Kidney (tissue), 14 donors: Measurements from ENCODE around the gene PRXL2A. TPM values are rescaled to one million over a fixed set of nuclear protein-coding genes. Genes with fewer than 3 reads are reported as not detected.

ENCODE experiments used
- DNase-seq, 5 donors: peaks; one replicate each; pipeline ENCODE4 v3.0.0-alpha.2; 2013 to 2020
- FAIRE-seq: peaks from 2 replicates; lab custom pipeline; 2012; peaks lifted over from hg19 to GRCh38; lab: Jason Lieb, UNC
- H3K27ac ChIP-seq, 2 donors: one replicate each; pipeline ENCODE4 v1.7.0; 2013; ENCODE audit warnings: low read depth in 2 of 2, low read length in 2 of 2, inconsistent platforms in 1 of 2
- H3K27me3 ChIP-seq: one replicate; pipeline ENCODE4 v1.7.1; 2013; ENCODE audit warnings: low read length, inconsistent platforms; ENCODE audit not compliant: control insufficient read depth, insufficient read depth
- H3K36me3 ChIP-seq, 3 donors: one replicate each; pipeline versions ENCODE4 v1.7.0 to v1.7.1; 2013; ENCODE audit warnings: low read length in 3 of 3, control low read depth in 1 of 3, inconsistent platforms in 1 of 3; ENCODE audit not compliant: insufficient read depth in 3 of 3, control insufficient read depth in 2 of 3
- H3K4me1 ChIP-seq, 3 donors: one replicate each; pipeline versions ENCODE4 v1.7.0 to v1.7.1; 2013; ENCODE audit warnings: low read length in 3 of 3, inconsistent platforms in 1 of 3, low read depth in 1 of 3; ENCODE audit not compliant: control insufficient read depth in 2 of 3, insufficient read depth in 2 of 3
- H3K4me3 ChIP-seq, 3 donors: one replicate each; pipeline versions ENCODE4 v1.7.0 to v1.8.1; 2013; ENCODE audit warnings: low read length in 3 of 3, control low read depth in 1 of 3, inconsistent platforms in 1 of 3
- H3K9ac ChIP-seq, 3 donors: one replicate each; pipeline versions ENCODE4 v1.7.0 to v1.7.1; 2013; ENCODE audit warnings: low read length in 3 of 3, control low read depth in 1 of 3, inconsistent platforms in 1 of 3
- H3K9me3 ChIP-seq, 3 donors: one replicate each; pipeline versions ENCODE4 v1.7.0 to v1.7.1; 2013; ENCODE audit warnings: low read length in 3 of 3, control low read depth in 1 of 3, inconsistent platforms in 1 of 3; ENCODE audit not compliant: control insufficient read depth in 2 of 3, insufficient read depth in 1 of 3
- intact Hi-C: fragments of 100-400 bp; cut with DNase I; formaldehyde crosslinking; loops from one replicate; pipeline ENCODE4 v1.11.1; 2022
- polyA plus RNA-seq: library from polyadenylated mRNA; stranded (reverse); fragments of 350-450 nt; fragmentation: Illumina TruSeq; extraction: RNeasy Lipid Tissue Mini Kit (QIAGEN cat#74804); gene quantifications from one replicate; pipeline ENCODE4 v1.2.3, GENCODE V29; 2014; ENCODE audit warnings: low read depth, low replicate concordance; ENCODE audit not compliant: insufficient read depth
- total RNA-seq: library from RNA; stranded (reverse); fragmentation: NEBNext Ultra II Directional; extraction: Animal tissue kit (Norgen Biotek cat#: 25700); gene quantifications from one replicate; pipeline ENCODE4 v1.2.1, GENCODE V29; 2021
- TF ChIP-seq, protein P1 (sequence below): IDR thresholded peaks from 3 replicates; pipeline ENCODE4 v1.5.1; 2012; ENCODE audit warnings: mild to moderate bottlenecking, moderate library complexity, borderline replicate concordance; ENCODE audit not compliant: insufficient read depth; ENCODE audit errors: extremely low read depth
- donor health status: control.
- donor health status: control.
- donor health status: control.
- donor health status: control.
- donor health status: control.
- donor health status: DM: yes; HTN: yes; CAD: no.
- donor health status: Normal renal cell carcinoma (clear cell type).

PRXL2A gene
- total and polyA plus RNA-seq, 2 donors from 2014 or later: 69.4 to 101 TPM

DNA sequence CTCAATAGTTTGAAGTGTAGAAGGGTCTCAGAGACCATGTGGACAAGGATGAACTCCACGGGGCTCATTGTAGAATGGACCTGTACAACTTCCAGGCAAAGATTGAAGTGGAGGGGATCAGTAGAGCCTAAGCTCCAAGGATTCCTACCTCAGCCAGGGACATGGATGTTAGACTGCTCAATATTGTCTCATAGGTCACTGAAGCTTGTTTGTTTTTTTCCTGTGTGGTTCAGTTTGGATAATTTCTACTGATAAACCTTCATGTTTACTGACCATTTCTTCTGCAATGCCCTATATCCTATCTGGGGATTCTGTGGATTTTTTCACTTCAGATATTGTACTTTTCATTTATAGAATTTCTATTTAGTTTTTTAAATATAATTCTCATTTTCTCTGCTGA is 42.8 kb upstream of the PRXL2A start:
- no peak overlapping the region for H3K9ac ChIP-seq
- DNase-seq: no peak
- FAIRE-seq: no peak
- no peaks in the 10 kb centered on the region for H3K36me3 ChIP-seq
- TF ChIP-seq, protein P1, sequence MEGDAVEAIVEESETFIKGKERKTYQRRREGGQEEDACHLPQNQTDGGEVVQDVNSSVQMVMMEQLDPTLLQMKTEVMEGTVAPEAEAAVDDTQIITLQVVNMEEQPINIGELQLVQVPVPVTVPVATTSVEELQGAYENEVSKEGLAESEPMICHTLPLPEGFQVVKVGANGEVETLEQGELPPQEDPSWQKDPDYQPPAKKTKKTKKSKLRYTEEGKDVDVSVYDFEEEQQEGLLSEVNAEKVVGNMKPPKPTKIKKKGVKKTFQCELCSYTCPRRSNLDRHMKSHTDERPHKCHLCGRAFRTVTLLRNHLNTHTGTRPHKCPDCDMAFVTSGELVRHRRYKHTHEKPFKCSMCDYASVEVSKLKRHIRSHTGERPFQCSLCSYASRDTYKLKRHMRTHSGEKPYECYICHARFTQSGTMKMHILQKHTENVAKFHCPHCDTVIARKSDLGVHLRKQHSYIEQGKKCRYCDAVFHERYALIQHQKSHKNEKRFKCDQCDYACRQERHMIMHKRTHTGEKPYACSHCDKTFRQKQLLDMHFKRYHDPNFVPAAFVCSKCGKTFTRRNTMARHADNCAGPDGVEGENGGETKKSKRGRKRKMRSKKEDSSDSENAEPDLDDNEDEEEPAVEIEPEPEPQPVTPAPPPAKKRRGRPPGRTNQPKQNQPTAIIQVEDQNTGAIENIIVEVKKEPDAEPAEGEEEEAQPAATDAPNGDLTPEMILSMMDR: no peak
- no peaks in the 10 kb centered on the region for H3K27me3 ChIP-seq
- peaks cover 0 to 13% (median 0%) of the 10 kb centered on the region in 3 donors for H3K9me3 ChIP-seq
- intact Hi-C loops: no loop called here
- H3K4me1 ChIP-seq: no peaks in the 10 kb centered on the region
- no peak overlapping the region for H3K27ac ChIP-seq
- no peak overlapping the region for H3K4me3 ChIP-seq

DNA sequence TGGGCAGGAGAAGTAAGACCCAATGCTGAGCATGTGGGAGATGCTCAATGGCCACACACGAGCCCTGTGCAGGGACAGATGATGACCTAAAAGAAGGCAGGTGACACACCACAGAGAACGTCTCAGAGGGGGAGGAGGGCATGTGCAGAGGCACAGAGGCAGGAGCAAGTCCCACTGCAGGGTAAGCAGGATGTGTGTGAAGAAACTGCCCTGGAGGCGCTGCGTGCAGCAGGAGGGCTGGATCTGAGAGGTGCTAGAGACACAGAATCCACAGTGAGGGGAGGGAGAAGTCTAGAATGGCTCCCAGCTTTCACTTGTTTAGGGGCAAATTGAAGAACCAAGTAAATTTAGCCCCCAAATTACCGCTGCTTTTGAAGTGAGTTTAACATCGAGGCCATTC is 36.9 kb upstream of the PRXL2A start:
- Histone ChIP-seq H3K4me1 (no peaks in the 10 kb centered on the region), H3K9ac (no peak overlapping the region), H3K27me3 (no peaks in the 10 kb centered on the region), H3K4me3 (no peak overlapping the region), H3K27ac (no peak overlapping the region), H3K36me3 (no peaks in the 10 kb centered on the region), H3K9me3 (peaks cover 0 to 11% (median 0%) of the 10 kb centered on the region in 3 donors)
- no peak for DNase-seq
- intact Hi-C loops: no loop called here
- TF ChIP-seq, protein P1: no peak
- no peak for FAIRE-seq

DNA sequence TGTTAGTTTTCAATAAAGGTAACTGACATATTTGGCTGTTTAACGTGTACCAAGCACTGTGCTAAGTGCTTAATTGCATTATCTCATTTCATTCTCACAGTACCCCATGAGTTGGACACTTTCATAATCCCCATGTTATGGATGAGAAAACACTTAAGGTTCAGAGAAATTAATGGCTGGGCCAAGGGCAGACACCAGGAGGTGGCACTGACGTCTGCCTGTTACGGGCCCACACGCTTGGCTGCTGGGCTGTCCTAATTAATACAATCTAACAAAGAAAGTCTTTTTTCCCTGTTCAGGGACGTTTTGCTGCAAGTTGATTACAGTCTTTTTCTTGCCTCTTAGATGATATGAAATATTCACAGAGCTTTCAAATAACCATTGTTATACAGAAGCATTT is 35.7 kb upstream of the PRXL2A start:
- Histone ChIP-seq H3K9ac (no peak overlapping the region), H3K27me3 (no peaks in the 10 kb centered on the region), H3K4me3 (no peak overlapping the region), H3K36me3 (no peaks in the 10 kb centered on the region), H3K4me1 (no peaks in the 10 kb centered on the region), H3K9me3 (no peaks in the 10 kb centered on the region), H3K27ac (no peak overlapping the region)
- no peak for FAIRE-seq
- peak in 2 of 5 donors; percentile 11 to 28 for DNase-seq
- TF ChIP-seq, protein P1: no peak
- intact Hi-C loops: no loop called here

DNA sequence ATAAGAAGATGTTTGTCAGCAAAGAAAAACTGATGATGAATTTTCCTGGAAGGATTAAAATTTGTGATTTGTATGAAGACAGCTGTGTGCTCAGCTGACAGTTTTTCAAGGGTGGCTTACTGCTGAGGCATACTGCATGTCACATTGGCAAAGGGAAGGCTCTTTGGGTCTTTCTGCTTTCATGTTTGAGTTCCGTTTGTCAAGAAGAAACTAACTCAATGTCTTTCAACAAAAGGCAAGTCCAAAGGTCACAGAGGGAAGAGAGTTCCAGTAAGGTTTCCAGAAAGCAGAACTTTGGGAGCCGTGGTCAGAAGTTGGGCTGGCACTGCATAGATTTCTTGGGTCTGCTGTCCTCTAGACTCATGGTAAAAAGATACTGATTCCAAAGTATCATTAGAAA is 34.8 kb upstream of the PRXL2A start:
- H3K27me3 ChIP-seq: no peaks in the 10 kb centered on the region
- no peak overlapping the region for H3K9ac ChIP-seq
- H3K9me3 ChIP-seq: no peaks in the 10 kb centered on the region
- no peak overlapping the region for H3K4me3 ChIP-seq
- intact Hi-C loops: no loop called here
- H3K36me3 ChIP-seq: no peaks in the 10 kb centered on the region
- FAIRE-seq: no peak
- DNase-seq: no peak
- H3K27ac ChIP-seq: no peak overlapping the region
- TF ChIP-seq, protein P1: no peak
- no peaks in the 10 kb centered on the region for H3K4me1 ChIP-seq
